ENCODE data around the gene CCDC8.

DNA sequence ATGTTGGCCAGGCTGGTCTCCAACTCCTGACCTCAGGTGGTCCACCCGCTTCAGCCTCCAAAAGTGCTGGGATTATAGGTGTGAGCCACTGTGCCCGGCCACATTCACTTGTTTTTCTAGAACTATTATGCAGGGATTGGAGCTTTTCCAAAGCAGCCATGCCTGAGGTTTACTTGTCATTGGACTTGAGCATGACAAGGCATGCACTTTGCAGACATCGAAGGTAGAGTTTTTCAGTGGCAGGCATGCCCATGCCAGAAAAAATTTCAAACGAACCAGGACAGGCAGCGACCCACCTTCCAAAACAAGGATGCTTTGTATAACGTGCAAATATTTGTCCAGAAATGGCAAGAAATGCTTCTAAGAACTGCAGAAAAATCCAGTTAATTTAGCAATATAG lies 40.3 kb upstream of the CCDC8 start:
- no peak for TF ChIP-seq POLR2AphosphoS5 (IDR thresholded peaks at IDR 0.05)
- TF ChIP-seq, protein P1, sequence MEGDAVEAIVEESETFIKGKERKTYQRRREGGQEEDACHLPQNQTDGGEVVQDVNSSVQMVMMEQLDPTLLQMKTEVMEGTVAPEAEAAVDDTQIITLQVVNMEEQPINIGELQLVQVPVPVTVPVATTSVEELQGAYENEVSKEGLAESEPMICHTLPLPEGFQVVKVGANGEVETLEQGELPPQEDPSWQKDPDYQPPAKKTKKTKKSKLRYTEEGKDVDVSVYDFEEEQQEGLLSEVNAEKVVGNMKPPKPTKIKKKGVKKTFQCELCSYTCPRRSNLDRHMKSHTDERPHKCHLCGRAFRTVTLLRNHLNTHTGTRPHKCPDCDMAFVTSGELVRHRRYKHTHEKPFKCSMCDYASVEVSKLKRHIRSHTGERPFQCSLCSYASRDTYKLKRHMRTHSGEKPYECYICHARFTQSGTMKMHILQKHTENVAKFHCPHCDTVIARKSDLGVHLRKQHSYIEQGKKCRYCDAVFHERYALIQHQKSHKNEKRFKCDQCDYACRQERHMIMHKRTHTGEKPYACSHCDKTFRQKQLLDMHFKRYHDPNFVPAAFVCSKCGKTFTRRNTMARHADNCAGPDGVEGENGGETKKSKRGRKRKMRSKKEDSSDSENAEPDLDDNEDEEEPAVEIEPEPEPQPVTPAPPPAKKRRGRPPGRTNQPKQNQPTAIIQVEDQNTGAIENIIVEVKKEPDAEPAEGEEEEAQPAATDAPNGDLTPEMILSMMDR (IDR thresholded peaks at IDR 0.05), result no peak
- no peak for TF ChIP-seq POLR2A (IDR thresholded peaks at IDR 0.05)

All from upper lobe of left lung (tissue), 4 donors.